GM12872 (cell line): ENCODE data around the gene KRAS.

Experiments used
- TF ChIP-seq, protein P1 (sequence below): IDR thresholded peaks from 3 replicates; pipeline ENCODE4 v1.5.1; 2011; ENCODE audit warnings: low read depth, mild to moderate bottlenecking, low read length, moderate library complexity; ENCODE audit not compliant: insufficient read depth

The KRAS gene

GRCh38 chr12:25254271-25254880 lies 3.6 kb upstream of the KRAS start:
- TF ChIP-seq, protein P1, sequence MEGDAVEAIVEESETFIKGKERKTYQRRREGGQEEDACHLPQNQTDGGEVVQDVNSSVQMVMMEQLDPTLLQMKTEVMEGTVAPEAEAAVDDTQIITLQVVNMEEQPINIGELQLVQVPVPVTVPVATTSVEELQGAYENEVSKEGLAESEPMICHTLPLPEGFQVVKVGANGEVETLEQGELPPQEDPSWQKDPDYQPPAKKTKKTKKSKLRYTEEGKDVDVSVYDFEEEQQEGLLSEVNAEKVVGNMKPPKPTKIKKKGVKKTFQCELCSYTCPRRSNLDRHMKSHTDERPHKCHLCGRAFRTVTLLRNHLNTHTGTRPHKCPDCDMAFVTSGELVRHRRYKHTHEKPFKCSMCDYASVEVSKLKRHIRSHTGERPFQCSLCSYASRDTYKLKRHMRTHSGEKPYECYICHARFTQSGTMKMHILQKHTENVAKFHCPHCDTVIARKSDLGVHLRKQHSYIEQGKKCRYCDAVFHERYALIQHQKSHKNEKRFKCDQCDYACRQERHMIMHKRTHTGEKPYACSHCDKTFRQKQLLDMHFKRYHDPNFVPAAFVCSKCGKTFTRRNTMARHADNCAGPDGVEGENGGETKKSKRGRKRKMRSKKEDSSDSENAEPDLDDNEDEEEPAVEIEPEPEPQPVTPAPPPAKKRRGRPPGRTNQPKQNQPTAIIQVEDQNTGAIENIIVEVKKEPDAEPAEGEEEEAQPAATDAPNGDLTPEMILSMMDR = no peak

- TF ChIP-seq, protein P1 = no peak
Observed at GRCh38 chr12:25253371-25254068, 2.8 kb upstream of the KRAS start.

DNA sequence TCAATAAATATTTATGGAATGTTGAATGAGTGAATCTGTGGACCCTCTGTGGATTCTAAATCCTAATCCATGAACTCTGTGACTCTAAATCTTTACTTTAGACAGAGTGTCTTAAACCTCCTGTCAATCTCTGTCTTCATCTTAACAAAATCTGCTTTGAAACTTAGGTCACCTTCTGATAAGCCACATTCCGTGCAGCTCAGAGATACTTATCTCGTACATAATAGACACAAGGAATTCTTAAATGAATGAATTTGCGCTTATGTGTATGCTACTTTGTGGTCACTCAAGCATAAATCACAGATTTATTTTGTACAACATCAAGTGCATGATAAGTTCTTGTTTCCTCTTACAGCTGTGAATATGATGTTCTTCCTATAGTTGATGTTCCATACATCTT lies 2.2 kb upstream of the KRAS start:
- TF ChIP-seq, protein P1 = no peak

- TF ChIP-seq, protein P1 = no peak
Observed at GRCh38 chr12:25251769-25252168, 1.0 kb upstream of the KRAS start.

GRCh38 chr12:25249931-25250738 lies 594 bp downstream of the KRAS start:
- TF ChIP-seq, protein P1 = no peak

DNA sequence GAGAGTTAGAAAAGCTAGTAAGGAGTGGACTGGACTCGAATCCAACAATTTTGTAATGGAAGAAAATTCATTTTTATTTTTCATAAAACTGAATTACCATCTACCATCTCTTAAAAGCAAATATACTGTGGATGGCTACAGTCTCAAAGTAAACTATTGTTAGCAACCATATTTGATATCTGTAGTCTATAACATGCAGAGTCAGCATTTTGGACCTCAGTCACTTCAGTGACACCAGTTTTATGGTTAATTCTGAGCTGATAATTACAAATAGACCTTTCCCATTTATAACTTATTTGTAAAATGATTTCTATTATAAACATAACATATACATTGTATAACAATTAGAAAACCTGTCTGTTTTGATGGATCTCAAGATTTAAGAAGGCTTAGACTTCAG lies 2.0 kb downstream of the KRAS start:
- TF ChIP-seq, protein P1 = no peak

DNA sequence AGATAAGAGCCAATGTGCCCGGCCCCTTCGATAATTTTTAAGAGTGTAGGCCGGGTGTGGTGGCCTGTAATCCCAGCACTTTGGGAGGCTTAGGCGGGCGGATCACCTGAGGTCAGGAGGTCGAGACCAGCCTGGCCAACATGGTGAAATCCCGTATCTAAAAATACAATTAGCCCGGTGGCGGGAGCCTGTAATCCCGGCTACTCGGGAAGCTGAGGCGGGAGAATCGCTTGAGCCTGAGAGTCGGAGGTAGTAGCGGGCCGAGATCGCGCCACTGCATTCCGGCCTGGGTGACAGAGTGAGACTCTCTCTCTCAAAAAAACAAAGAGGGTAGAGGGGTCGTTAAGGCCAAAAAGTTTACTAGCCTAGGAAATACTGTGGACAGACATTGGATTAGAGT lies 2.6 kb downstream of the KRAS start:
- TF ChIP-seq, protein P1 = no peak
